GM12878 (cell line): Measurements from ENCODE around the gene ESR1. TPM values are rescaled to one million over a fixed set of nuclear protein-coding genes. Genes with fewer than 3 reads are reported as not detected.

Experiments
- ATAC-seq: fragments of 200-7000 bp; cut with Tn5 transposase; 3 replicates; pipeline ENCODE4 v1.9.1; 2020; ENCODE audit warnings: mild to moderate bottlenecking, moderate library complexity
- BruUV-seq: library from RNA; stranded (reverse); fragments of 400-500 nt; replicated peaks from 2 replicates; lab custom pipeline; 2021; lab: Mats Ljungman, UMichigan
- CTCF ChIA-PET: fragments of 300-600 bp; sonication (Branson Sonifier 250); formaldehyde crosslinking; extraction: SDS; loops from one replicate; lab custom pipeline; 2021; ENCODE audit warnings: inconsistent platforms; lab: Yijun Ruan, JAX
- POLR2A ChIA-PET: fragments of 350-600 bp; formaldehyde crosslinking; extraction: SDS; loops from one replicate; lab custom pipeline; 2021; ENCODE audit warnings: inconsistent platforms; lab: Charles Lee
- RAD21 ChIA-PET: fragments of 300-600 bp; sonication (Branson Sonifier 250); formaldehyde crosslinking; loops from one replicate; lab custom pipeline; 2023; ENCODE audit warnings: antibody characterized with exemption; ENCODE audit not compliant: unreplicated experiment; lab: Charles Lee
- SMC1A ChIA-PET: fragments of 300-600 bp; sonication (Branson Sonifier 250); formaldehyde crosslinking; loops from one replicate; lab custom pipeline; 2023; ENCODE audit not compliant: unreplicated experiment, uncharacterized antibody; lab: Charles Lee
- DNase-seq: peaks from one replicate; pipeline ENCODE4 v3.0.0-alpha.2; 2011; ENCODE audit warnings: low read depth, low spot score
- FAIRE-seq: peaks from 3 replicates; lab custom pipeline; 2011; peaks lifted over from hg19 to GRCh38; lab: Jason Lieb, UNC
- H2AFZ ChIP-seq: 2 replicates; pipeline ENCODE4 v1.6.0; 2011; ENCODE audit warnings: low read depth, low read length, control low read depth; ENCODE audit not compliant: control insufficient read depth
- H3K27ac ChIP-seq: 2 replicates; pipeline ENCODE4 v1.5.1; 2011; ENCODE audit warnings: control low read depth; ENCODE audit not compliant: control insufficient read depth, insufficient read depth
- H3K27me3 ChIP-seq, 2 experiments: replicated peaks in 1 of 2; 2 replicates each; pipeline versions ENCODE4 v1.6.0 to v1.6.1; 2011; ENCODE audit warnings: low read length in 1 of 2; ENCODE audit not compliant: control insufficient read depth in 2 of 2, insufficient read depth in 2 of 2
- H3K36me3 ChIP-seq, 2 experiments: 2 replicates each; pipeline ENCODE4 v1.5.1; 2011; ENCODE audit warnings: low read length in 1 of 2; ENCODE audit not compliant: control insufficient read depth in 2 of 2, insufficient read depth in 2 of 2
- H3K4me1 ChIP-seq: 2 replicates; pipeline ENCODE4 v1.6.1; 2011; ENCODE audit warnings: mild to moderate bottlenecking, low read length, moderate library complexity, mixed read lengths; ENCODE audit not compliant: control insufficient read depth, insufficient read depth
- H3K4me2 ChIP-seq: 2 replicates; pipeline ENCODE4 v1.6.0; 2011; ENCODE audit warnings: control low read depth; ENCODE audit not compliant: control insufficient read depth, insufficient read depth
- H3K4me3 ChIP-seq: fragments of 200-600 bp; sonication (generic); 2 replicates; pipeline ENCODE4 v1.5.1; 2016
- H3K79me2 ChIP-seq: 2 replicates; pipeline ENCODE4 v1.6.0; 2011; ENCODE audit warnings: low read length; ENCODE audit not compliant: control insufficient read depth, insufficient read depth
- H3K9ac ChIP-seq: 2 replicates; pipeline ENCODE4 v1.8.0; 2011; ENCODE audit warnings: low read length, control low read depth, mixed read lengths; ENCODE audit not compliant: control insufficient read depth, insufficient read depth
- H3K9me3 ChIP-seq: replicated peaks from 3 replicates; pipeline ENCODE4 v1.5.1; 2011; ENCODE audit warnings: mild to moderate bottlenecking, low read length; ENCODE audit not compliant: control insufficient read depth, insufficient read depth
- H4K20me1 ChIP-seq: 2 replicates; pipeline ENCODE4 v1.6.0; 2011; ENCODE audit not compliant: control insufficient read depth, insufficient read depth
- ATF7 ChIP-seq: fragments of 450-650 bp; IDR thresholded peaks from 2 replicates; pipeline ENCODE4 v1.6.1; 2016; ENCODE audit warnings: low read depth, mild to moderate bottlenecking
- CBX5 ChIP-seq: sonication (generic); IDR thresholded peaks from 2 replicates; pipeline ENCODE4 v1.6.1; 2016; ENCODE audit warnings: low read depth, moderate library complexity, mild to moderate bottlenecking, inconsistent platforms
- CEBPZ ChIP-seq: fragments of 150-350 bp; IDR thresholded peaks from 2 replicates; pipeline ENCODE4 v1.6.1; 2016; ENCODE audit warnings: low read depth, low read length
- E2F8 ChIP-seq: fragments of 450-650 bp; IDR thresholded peaks from 2 replicates; pipeline ENCODE4 v1.6.1; 2018; ENCODE audit warnings: mild to moderate bottlenecking, low read depth, moderate library complexity; ENCODE audit not compliant: partially characterized antibody
- E4F1 ChIP-seq: fragments of 450-650 bp; IDR thresholded peaks from 2 replicates; pipeline ENCODE4 v1.6.1; 2018; ENCODE audit warnings: borderline replicate concordance, mild to moderate bottlenecking; ENCODE audit not compliant: partially characterized antibody
- EED ChIP-seq: sonication (generic); IDR thresholded peaks from 2 replicates; pipeline ENCODE4 v1.6.1; 2016; ENCODE audit warnings: antibody characterized with exemption, low read depth
- ELK1 ChIP-seq: IDR thresholded peaks from 2 replicates; pipeline ENCODE4 v1.6.1; 2012; ENCODE audit warnings: low read depth, low read length, improper control_type of control experiment
- MYB ChIP-seq: fragments of 150-350 bp; IDR thresholded peaks from 2 replicates; pipeline ENCODE4 v1.6.1; 2014; ENCODE audit warnings: mild to moderate bottlenecking, low read depth, low read length, borderline replicate concordance
- MYC ChIP-seq: IDR thresholded peaks from 2 replicates; pipeline ENCODE4 v1.6.1; 2011; ENCODE audit warnings: mild to moderate bottlenecking, low read length, moderate library complexity, inconsistent platforms; ENCODE audit not compliant: insufficient read depth, insufficient replicate concordance, insufficient read length, severe bottlenecking
- NBN ChIP-seq: fragments of 450-650 bp; IDR thresholded peaks from 2 replicates; pipeline ENCODE4 v1.6.1; 2016
- NFYB ChIP-seq: IDR thresholded peaks from 2 replicates; pipeline ENCODE4 v1.6.1; 2011; ENCODE audit warnings: low read depth, mild to moderate bottlenecking, low read length, improper control_type of control experiment, moderate library complexity; ENCODE audit not compliant: insufficient read depth
- NR2C1 ChIP-seq: fragments of 450-650 bp; IDR thresholded peaks from 2 replicates; pipeline ENCODE4 v1.6.1; 2017; ENCODE audit warnings: antibody characterized with exemption, mild to moderate bottlenecking, moderate library complexity
- ZNF274 ChIP-seq: IDR thresholded peaks from one replicate; pipeline ENCODE4 v1.8.0; 2011; ENCODE audit not compliant: insufficient read length, insufficient read depth
- WGBS: methylation state at CpG from one replicate; pipeline ENCODE4 v1.1.6; 2016; ENCODE audit warnings: low lambda C conversion rate; ENCODE audit not compliant: insufficient replicate concordance, insufficient coverage; ENCODE audit errors: missing lambda C conversion rate; 5-methylcytosine and 5-hydroxymethylcytosine counted together
- in situ Hi-C: fragments of 300-500 bp; cut with MboI; formaldehyde crosslinking; loops from 9 replicates; pipeline ENCODE4 v1.14.3; 2018; ENCODE audit warnings: mixed read lengths
- intact Hi-C: fragments of 100-400 bp; cut with micrococcal nuclease; formaldehyde crosslinking; loops from one replicate; pipeline ENCODE4 v1.14.2; 2022; ENCODE audit not compliant: unreplicated experiment
- polyA plus RNA-seq, 11 experiments: library from polyadenylated mRNA; depleted of rRNA in 4 of 11; unstranded in 6 of 11; stranded (reverse) in 5 of 11; fragments of >200 nt; fragmentation: Nextera tagmentation in 4 of 11; fragmentation: Illumina TruSeq in 1 of 11; extraction: Ambion mirVana in 4 of 11; extraction: Trizol in 1 of 11; gene quantifications; 1 replicate in 1 of 11; 2 replicates in 10 of 11; pipeline versions ENCODE4 v1.2.1 to v1.2.3, GENCODE V29; 2011 to 2016; ENCODE audit warnings: inconsistent platforms in 2 of 11, missing spikeins in 2 of 11, low read depth in 1 of 11
- total RNA-seq, 4 experiments: library from RNA; depleted of rRNA in 3 of 4; stranded (reverse); fragments of >200 nt in 3 of 4; fragmentation: Illumina TruSeq in 1 of 4; extraction: Trizol in 1 of 4; gene quantifications; 2 replicates each; pipeline versions ENCODE4 v1.2.1 to v1.2.3, GENCODE V29; 2013 to 2021

ESR1 gene
- total and polyA plus RNA-seq, 10 of the 15 experiments (the other 5 are each of a cell fraction or from before 2014, with no cell fraction given) = 0.03 to 0.51 (median 0.21) TPM; not detected in 4

- Histone ChIP-seq H3K79me2 (no peaks in the 10 kb centered on the region), H3K4me1 (no peaks in the 10 kb centered on the region), H3K9me3 (no peaks in the 10 kb centered on the region), H3K27ac (no peak overlapping the region), H3K4me3 (no peak overlapping the region), H3K4me2 (no peak overlapping the region), H2AFZ (no peak overlapping the region), H3K36me3 (no peaks in the 10 kb centered on the region), H3K9ac (no peak overlapping the region), H4K20me1 (no peaks in the 10 kb centered on the region), H3K27me3 (no peaks in the 10 kb centered on the region)
- 38% methylated on average over 5 of the region's 5 CpGs for WGBS
- ChIA-PET SMC1A (no interaction called here), POLR2A (no interaction called here), CTCF (no interaction called here), RAD21 (no interaction called here)
- no peak for DNase-seq
- BruUV-seq = no TSS peak
- no peak for FAIRE-seq
- ATAC-seq = no peak
- in situ Hi-C loops = no loop called here
- intact Hi-C loops = no loop called here
- TF ChIP-seq ATF7 (no peak), MYB (no peak), CBX5 (no peak), CEBPZ (no peak), ELK1 (no peak), MYC (no peak), NR2C1 (no peak), NBN (no peak), NFYB (no peak), EED (no peak), ZNF274 (no peak), E4F1 (no peak), E2F8 (no peak)
These were observed 227.1 kb downstream of the ESR1 start for GRCh38 chr6:152034631-152035030.
